ENCODE measurements around the gene PRKAR2A. TPM values are rescaled to one million over a fixed set of nuclear protein-coding genes. Genes with fewer than 3 reads are reported as not detected.
A peak's percentile ranks its signal among the peaks of the same experiment; 100 is the strongest.

Gene PRKAR2A
- total and polyA plus RNA-seq, 2 experiments from 2014 or later = 13.5 to 30.2 TPM

DNA sequence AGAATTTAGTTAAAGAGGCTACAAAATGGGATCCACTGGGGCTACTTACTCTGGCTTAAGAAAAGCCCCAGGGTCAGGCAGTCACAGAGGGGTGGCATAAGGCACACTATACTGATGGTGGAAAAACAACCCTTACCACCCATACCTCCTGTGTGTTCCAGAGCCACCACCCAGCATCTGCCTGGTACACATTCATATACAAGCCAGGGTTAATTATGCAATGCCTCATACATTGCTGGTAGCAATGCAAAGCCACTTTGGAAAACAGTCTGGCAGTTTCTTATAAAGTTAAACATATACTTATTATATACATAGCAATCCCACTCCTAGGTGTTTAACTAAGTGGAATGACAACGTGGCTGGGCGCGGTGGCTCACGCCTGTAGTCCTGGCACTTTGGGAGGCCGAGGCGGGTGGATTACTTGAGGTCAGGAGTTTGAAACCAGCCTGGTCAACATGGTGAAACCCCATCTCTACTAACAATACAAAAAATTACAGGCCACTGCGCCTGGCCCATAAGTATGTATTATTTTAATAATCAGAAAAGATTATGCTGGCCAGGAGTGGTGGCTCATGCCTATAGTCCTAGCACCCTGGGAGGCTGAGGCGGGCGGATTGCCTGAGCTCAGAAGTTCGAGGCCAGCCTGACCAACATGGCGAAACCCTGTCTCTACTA, 146.8 kb downstream of the PRKAR2A start:
- H3K27ac Mint-ChIP-seq = no peak overlapping the region
- peaks cover 28% of the 10 kb centered on the region for H3K4me1 Mint-ChIP-seq
- H3K36me3 Mint-ChIP-seq (ENCODE audit: low read depth) = peaks cover 64% of the 10 kb centered on the region
- peaks cover 48% of the 10 kb centered on the region for H3K4me1 ChIP-seq (ENCODE audit: insufficient read depth)
- H4K20me1 ChIP-seq (replicated peaks; ENCODE audit: insufficient read depth) = peaks cover 63% of the 10 kb centered on the region
- H3K4me2 ChIP-seq = no peak overlapping the region
- H3K9me2 ChIP-seq (ENCODE audit: insufficient read depth) = no peaks in the 10 kb centered on the region
- ATAC-seq (no peak), DNase-seq (ENCODE audit: low spot score) (no peak)
- H3K4me3 ChIP-seq = no peak overlapping the region
- H3K4me3 Mint-ChIP-seq = no peak overlapping the region
- TF ChIP-seq, protein P1, sequence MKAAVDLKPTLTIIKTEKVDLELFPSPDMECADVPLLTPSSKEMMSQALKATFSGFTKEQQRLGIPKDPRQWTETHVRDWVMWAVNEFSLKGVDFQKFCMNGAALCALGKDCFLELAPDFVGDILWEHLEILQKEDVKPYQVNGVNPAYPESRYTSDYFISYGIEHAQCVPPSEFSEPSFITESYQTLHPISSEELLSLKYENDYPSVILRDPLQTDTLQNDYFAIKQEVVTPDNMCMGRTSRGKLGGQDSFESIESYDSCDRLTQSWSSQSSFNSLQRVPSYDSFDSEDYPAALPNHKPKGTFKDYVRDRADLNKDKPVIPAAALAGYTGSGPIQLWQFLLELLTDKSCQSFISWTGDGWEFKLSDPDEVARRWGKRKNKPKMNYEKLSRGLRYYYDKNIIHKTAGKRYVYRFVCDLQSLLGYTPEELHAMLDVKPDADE (IDR thresholded peaks at IDR 0.05) = no peak
- no peak for TF ChIP-seq ZNF114 (CRISPR knock-in tag; IDR thresholded peaks at IDR 0.05)
- TF ChIP-seq, protein P2, sequence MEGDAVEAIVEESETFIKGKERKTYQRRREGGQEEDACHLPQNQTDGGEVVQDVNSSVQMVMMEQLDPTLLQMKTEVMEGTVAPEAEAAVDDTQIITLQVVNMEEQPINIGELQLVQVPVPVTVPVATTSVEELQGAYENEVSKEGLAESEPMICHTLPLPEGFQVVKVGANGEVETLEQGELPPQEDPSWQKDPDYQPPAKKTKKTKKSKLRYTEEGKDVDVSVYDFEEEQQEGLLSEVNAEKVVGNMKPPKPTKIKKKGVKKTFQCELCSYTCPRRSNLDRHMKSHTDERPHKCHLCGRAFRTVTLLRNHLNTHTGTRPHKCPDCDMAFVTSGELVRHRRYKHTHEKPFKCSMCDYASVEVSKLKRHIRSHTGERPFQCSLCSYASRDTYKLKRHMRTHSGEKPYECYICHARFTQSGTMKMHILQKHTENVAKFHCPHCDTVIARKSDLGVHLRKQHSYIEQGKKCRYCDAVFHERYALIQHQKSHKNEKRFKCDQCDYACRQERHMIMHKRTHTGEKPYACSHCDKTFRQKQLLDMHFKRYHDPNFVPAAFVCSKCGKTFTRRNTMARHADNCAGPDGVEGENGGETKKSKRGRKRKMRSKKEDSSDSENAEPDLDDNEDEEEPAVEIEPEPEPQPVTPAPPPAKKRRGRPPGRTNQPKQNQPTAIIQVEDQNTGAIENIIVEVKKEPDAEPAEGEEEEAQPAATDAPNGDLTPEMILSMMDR (conservative IDR thresholded peaks at IDR 0.05; ENCODE audit: low read depth in 2 of 2) = no peak
- H3K9me3 Mint-ChIP-seq = no peaks in the 10 kb centered on the region; the same call in 2 of the 3 replicates
- peak overlapping the region; percentile 34; the same call in 1 of the 2 replicates for H3K27ac ChIP-seq (ENCODE audit: low read depth)
- no peak overlapping the region for H2AFZ ChIP-seq
- H3K79me2 ChIP-seq (replicated peaks; ENCODE audit: insufficient read depth) = peaks cover 100% of the 10 kb centered on the region
- peaks cover 9% of the 10 kb centered on the region for H3K27me3 Mint-ChIP-seq (ENCODE audit: insufficient read depth, low read depth, poor library complexity)
- H3K27me3 ChIP-seq (ENCODE audit: insufficient read depth) = no peaks in the 10 kb centered on the region
- peaks cover 13% of the 10 kb centered on the region; the same call in 1 of the 2 replicates for H3F3A ChIP-seq (replicated peaks; ENCODE audit: low read depth)
- peaks cover 14% of the 10 kb centered on the region; the same call in 1 of the 2 replicates for H3K36me3 ChIP-seq (ENCODE audit: insufficient read depth)

DNA sequence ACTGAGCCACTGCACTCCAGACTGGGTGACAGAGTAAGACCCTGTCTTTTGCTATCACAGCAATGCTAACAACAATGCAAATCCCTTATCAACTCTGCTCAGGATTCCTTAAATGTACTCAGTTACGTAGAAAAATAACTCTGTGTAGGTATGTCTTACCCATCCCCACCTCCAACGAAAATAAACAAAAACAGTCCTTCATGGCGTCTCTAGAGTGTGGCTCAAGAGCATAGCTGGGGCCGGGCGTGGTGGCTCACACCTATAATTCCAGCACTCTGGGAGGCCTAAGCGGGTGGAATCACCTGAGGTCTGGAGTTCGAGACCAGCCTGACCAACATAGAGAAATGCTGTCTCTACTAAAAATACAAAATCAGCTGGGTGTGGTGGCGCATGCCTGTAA, 148.8 kb downstream of the PRKAR2A start:
- Histone ChIP-seq H3K27me3 (ENCODE audit: insufficient read depth) (no peaks in the 10 kb centered on the region), H3K4me3 (no peak overlapping the region), H3K36me3 (ENCODE audit: insufficient read depth) (peaks cover 23% of the 10 kb centered on the region), H2AFZ (no peak overlapping the region), H3F3A (replicated peaks; ENCODE audit: low read depth) (peaks cover 17% of the 10 kb centered on the region), H3K27ac (ENCODE audit: low read depth) (peak overlapping the region; percentile 40; the same call in 1 of the 2 replicates), H3K79me2 (replicated peaks; ENCODE audit: insufficient read depth) (peaks cover 94% of the 10 kb centered on the region), H3K4me1 (ENCODE audit: insufficient read depth) (peaks cover 50% of the 10 kb centered on the region), H4K20me1 (replicated peaks; ENCODE audit: insufficient read depth) (peaks cover 64% of the 10 kb centered on the region), H3K9me2 (ENCODE audit: insufficient read depth) (no peaks in the 10 kb centered on the region), H3K4me2 (no peak overlapping the region)
- DNase-seq (ENCODE audit: low spot score) = no peak
- H3K27me3 Mint-ChIP-seq (ENCODE audit: insufficient read depth, low read depth, poor library complexity) = peaks cover 4% of the 10 kb centered on the region
- H3K4me1 Mint-ChIP-seq = peaks cover 34% of the 10 kb centered on the region
- ATAC-seq = no peak
- H3K4me3 Mint-ChIP-seq = no peak overlapping the region
- H3K9me3 Mint-ChIP-seq = no peaks in the 10 kb centered on the region; the same call in 2 of the 3 replicates
- H3K36me3 Mint-ChIP-seq (ENCODE audit: low read depth) = peaks cover 63% of the 10 kb centered on the region
- no peak overlapping the region for H3K27ac Mint-ChIP-seq
- TF ChIP-seq EZH2phosphoT487 (IDR thresholded peaks at IDR 0.05; ENCODE audit: unreplicated experiment) (no peak), ZNF114 (CRISPR knock-in tag; IDR thresholded peaks at IDR 0.05) (no peak), ZNF331 (CRISPR knock-in tag; IDR thresholded peaks at IDR 0.05; ENCODE audit: low read depth) (no peak), STAT1 (IDR thresholded peaks at IDR 0.05; ENCODE audit: unreplicated experiment) (no peak), EZH2 (IDR thresholded peaks at IDR 0.05; ENCODE audit: low read depth, unreplicated experiment) (no peak)
- TF ChIP-seq, protein P3, sequence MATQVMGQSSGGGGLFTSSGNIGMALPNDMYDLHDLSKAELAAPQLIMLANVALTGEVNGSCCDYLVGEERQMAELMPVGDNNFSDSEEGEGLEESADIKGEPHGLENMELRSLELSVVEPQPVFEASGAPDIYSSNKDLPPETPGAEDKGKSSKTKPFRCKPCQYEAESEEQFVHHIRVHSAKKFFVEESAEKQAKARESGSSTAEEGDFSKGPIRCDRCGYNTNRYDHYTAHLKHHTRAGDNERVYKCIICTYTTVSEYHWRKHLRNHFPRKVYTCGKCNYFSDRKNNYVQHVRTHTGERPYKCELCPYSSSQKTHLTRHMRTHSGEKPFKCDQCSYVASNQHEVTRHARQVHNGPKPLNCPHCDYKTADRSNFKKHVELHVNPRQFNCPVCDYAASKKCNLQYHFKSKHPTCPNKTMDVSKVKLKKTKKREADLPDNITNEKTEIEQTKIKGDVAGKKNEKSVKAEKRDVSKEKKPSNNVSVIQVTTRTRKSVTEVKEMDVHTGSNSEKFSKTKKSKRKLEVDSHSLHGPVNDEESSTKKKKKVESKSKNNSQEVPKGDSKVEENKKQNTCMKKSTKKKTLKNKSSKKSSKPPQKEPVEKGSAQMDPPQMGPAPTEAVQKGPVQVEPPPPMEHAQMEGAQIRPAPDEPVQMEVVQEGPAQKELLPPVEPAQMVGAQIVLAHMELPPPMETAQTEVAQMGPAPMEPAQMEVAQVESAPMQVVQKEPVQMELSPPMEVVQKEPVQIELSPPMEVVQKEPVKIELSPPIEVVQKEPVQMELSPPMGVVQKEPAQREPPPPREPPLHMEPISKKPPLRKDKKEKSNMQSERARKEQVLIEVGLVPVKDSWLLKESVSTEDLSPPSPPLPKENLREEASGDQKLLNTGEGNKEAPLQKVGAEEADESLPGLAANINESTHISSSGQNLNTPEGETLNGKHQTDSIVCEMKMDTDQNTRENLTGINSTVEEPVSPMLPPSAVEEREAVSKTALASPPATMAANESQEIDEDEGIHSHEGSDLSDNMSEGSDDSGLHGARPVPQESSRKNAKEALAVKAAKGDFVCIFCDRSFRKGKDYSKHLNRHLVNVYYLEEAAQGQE (IDR thresholded peaks at IDR 0.05; ENCODE audit: unreplicated experiment) = no peak
- TF ChIP-seq, protein P2 (conservative IDR thresholded peaks at IDR 0.05; ENCODE audit: low read depth in 2 of 2) = no peak
